ENCODE data around the gene YARS1.

The YARS1 gene

GRCh38 chr1:32764826-32765569 is 52.2 kb downstream of the YARS1 start:
- no peak overlapping the region for H3K27ac ChIP-seq (ENCODE audit: low read depth, low read length)
- H3K4me2 ChIP-seq (ENCODE audit: low read length): no peak overlapping the region
- H4K20me1 ChIP-seq (ENCODE audit: control insufficient read depth, insufficient read depth, low read depth, low read length): no peaks in the 10 kb centered on the region
- H3K79me2 ChIP-seq (ENCODE audit: control insufficient read depth, low read length): no peaks in the 10 kb centered on the region
- no peaks in the 10 kb centered on the region for H3F3A ChIP-seq (ENCODE audit: control insufficient read depth, insufficient read depth)
- H3K4me1 ChIP-seq (ENCODE audit: control insufficient read depth, low read length): no peaks in the 10 kb centered on the region
- no peaks in the 10 kb centered on the region for H3K27me3 ChIP-seq (ENCODE audit: control insufficient read depth, low read length)
- H3K4me3 ChIP-seq (ENCODE audit: low read length): no peak overlapping the region
- no peaks in the 10 kb centered on the region for H3K9me2 ChIP-seq (replicated peaks; ENCODE audit: control insufficient read depth, low read length)
- no peaks in the 10 kb centered on the region for H3K9me3 ChIP-seq (ENCODE audit: control insufficient read depth, insufficient read depth, low read length)
- TF ChIP-seq EZH2phosphoT487 (IDR thresholded peaks at IDR 0.05; ENCODE audit: borderline replicate concordance, low read length): no peak
- TF ChIP-seq, protein P1, sequence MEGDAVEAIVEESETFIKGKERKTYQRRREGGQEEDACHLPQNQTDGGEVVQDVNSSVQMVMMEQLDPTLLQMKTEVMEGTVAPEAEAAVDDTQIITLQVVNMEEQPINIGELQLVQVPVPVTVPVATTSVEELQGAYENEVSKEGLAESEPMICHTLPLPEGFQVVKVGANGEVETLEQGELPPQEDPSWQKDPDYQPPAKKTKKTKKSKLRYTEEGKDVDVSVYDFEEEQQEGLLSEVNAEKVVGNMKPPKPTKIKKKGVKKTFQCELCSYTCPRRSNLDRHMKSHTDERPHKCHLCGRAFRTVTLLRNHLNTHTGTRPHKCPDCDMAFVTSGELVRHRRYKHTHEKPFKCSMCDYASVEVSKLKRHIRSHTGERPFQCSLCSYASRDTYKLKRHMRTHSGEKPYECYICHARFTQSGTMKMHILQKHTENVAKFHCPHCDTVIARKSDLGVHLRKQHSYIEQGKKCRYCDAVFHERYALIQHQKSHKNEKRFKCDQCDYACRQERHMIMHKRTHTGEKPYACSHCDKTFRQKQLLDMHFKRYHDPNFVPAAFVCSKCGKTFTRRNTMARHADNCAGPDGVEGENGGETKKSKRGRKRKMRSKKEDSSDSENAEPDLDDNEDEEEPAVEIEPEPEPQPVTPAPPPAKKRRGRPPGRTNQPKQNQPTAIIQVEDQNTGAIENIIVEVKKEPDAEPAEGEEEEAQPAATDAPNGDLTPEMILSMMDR (IDR thresholded peaks at IDR 0.05; ENCODE audit: low read depth, low read length, poor library complexity, severe bottlenecking): no peak
- H3K36me3 ChIP-seq (ENCODE audit: control insufficient read depth, low read length): no peaks in the 10 kb centered on the region

DNA sequence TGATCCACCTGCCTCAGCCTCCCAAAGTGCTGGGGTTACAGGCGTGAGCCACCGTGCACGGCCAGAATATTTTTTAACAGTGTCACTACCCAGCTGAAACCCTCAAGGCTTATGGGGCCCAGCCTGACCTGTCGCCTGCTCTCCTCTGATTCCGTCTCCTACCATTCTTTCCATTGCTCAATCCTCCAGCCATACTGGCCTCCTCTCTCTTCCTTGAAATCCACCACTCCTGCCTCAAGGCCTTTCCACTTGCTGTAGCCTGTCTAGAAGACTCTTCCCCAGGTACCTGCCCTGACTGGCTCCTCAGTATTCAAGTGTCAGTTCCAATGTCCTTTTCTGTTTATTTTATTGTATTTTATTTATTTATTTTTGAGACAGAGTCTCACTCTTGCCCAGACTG is 53.9 kb downstream of the YARS1 start:
- H3K4me1 ChIP-seq (ENCODE audit: control insufficient read depth, low read length): no peaks in the 10 kb centered on the region
- no peaks in the 10 kb centered on the region for H3F3A ChIP-seq (ENCODE audit: control insufficient read depth, insufficient read depth)
- H3K79me2 ChIP-seq (ENCODE audit: control insufficient read depth, low read length): no peaks in the 10 kb centered on the region
- H4K20me1 ChIP-seq (ENCODE audit: control insufficient read depth, insufficient read depth, low read depth, low read length): no peaks in the 10 kb centered on the region
- TF ChIP-seq, protein P1 (IDR thresholded peaks at IDR 0.05; ENCODE audit: low read depth, low read length, poor library complexity, severe bottlenecking): no peak
- TF ChIP-seq EZH2phosphoT487 (IDR thresholded peaks at IDR 0.05; ENCODE audit: borderline replicate concordance, low read length): no peak
- no peak overlapping the region for H3K4me2 ChIP-seq (ENCODE audit: low read length)
- H3K9me3 ChIP-seq (ENCODE audit: control insufficient read depth, insufficient read depth, low read length): no peaks in the 10 kb centered on the region
- no peak overlapping the region for H3K27ac ChIP-seq (ENCODE audit: low read depth, low read length)
- no peaks in the 10 kb centered on the region for H3K9me2 ChIP-seq (replicated peaks; ENCODE audit: control insufficient read depth, low read length)
- peaks cover 2% of the 10 kb centered on the region for H3K27me3 ChIP-seq (ENCODE audit: control insufficient read depth, low read length)
- no peak overlapping the region for H3K4me3 ChIP-seq (ENCODE audit: low read length)
- no peaks in the 10 kb centered on the region for H3K36me3 ChIP-seq (ENCODE audit: control insufficient read depth, low read length)

GRCh38 chr1:32761936-32762335 is 55.2 kb downstream of the YARS1 start:
- no peaks in the 10 kb centered on the region for H3K79me2 ChIP-seq (ENCODE audit: control insufficient read depth, low read length)
- H3K4me3 ChIP-seq (ENCODE audit: low read length): no peak overlapping the region
- no peak overlapping the region for H3K27ac ChIP-seq (ENCODE audit: low read depth, low read length)
- H3K9me3 ChIP-seq (ENCODE audit: control insufficient read depth, insufficient read depth, low read length): no peaks in the 10 kb centered on the region
- TF ChIP-seq, protein P1 (IDR thresholded peaks at IDR 0.05; ENCODE audit: low read depth, low read length, poor library complexity, severe bottlenecking): no peak
- no peak for TF ChIP-seq EZH2phosphoT487 (IDR thresholded peaks at IDR 0.05; ENCODE audit: borderline replicate concordance, low read length)
- no peaks in the 10 kb centered on the region for H3K4me1 ChIP-seq (ENCODE audit: control insufficient read depth, low read length)
- H3K9me2 ChIP-seq (replicated peaks; ENCODE audit: control insufficient read depth, low read length): no peaks in the 10 kb centered on the region
- no peak overlapping the region for H3K4me2 ChIP-seq (ENCODE audit: low read length)
- H4K20me1 ChIP-seq (ENCODE audit: control insufficient read depth, insufficient read depth, low read depth, low read length): no peaks in the 10 kb centered on the region
- no peaks in the 10 kb centered on the region for H3F3A ChIP-seq (ENCODE audit: control insufficient read depth, insufficient read depth)
- no peaks in the 10 kb centered on the region for H3K36me3 ChIP-seq (ENCODE audit: control insufficient read depth, low read length)
- H3K27me3 ChIP-seq (ENCODE audit: control insufficient read depth, low read length): peaks cover 13% of the 10 kb centered on the region
